ENCODE measurements around the gene OAS2.

Gene OAS2

GRCh38 chr12:113040722-113041171 is 62.4 kb downstream of the OAS2 start:
- no peak for DNase-seq (ENCODE audit: low spot score)
- in situ Hi-C loops (cut with MboI; ENCODE audit: low sequenced_read_pairs, unreplicated experiment) = loop anchor here (10.0 kb wide), 1 partner anchor 114 kb away; no protein-coding TSS in a partner anchor
- TF ChIP-seq CTCF (IDR thresholded peaks at IDR 0.05; ENCODE audit: borderline replicate concordance, control extremely low read depth, extremely low read depth, insufficient read depth, missing control alignments) = no peak

GRCh38 chr12:113041560-113041959 is 63.2 kb downstream of the OAS2 start:
- no peak for TF ChIP-seq CTCF (IDR thresholded peaks at IDR 0.05; ENCODE audit: borderline replicate concordance, control extremely low read depth, extremely low read depth, insufficient read depth, missing control alignments)
- in situ Hi-C loops (cut with MboI; ENCODE audit: low sequenced_read_pairs, unreplicated experiment) = loop anchor here (10.0 kb wide), 1 partner anchor 113 kb away; no protein-coding TSS in a partner anchor
- no peak for DNase-seq (ENCODE audit: low spot score)

- no peak for TF ChIP-seq CTCF (IDR thresholded peaks at IDR 0.05; ENCODE audit: borderline replicate concordance, control extremely low read depth, extremely low read depth, insufficient read depth, missing control alignments)
- in situ Hi-C loops (cut with MboI; ENCODE audit: low sequenced_read_pairs, unreplicated experiment) = loop anchor here (10.0 kb wide), 1 partner anchor 112 kb away; no protein-coding TSS in a partner anchor
- DNase-seq (ENCODE audit: low spot score) = no peak
These were observed 64.9 kb downstream of the OAS2 start for GRCh38 chr12:113043240-113043639.

GRCh38 chr12:113044516-113044915 is 66.2 kb downstream of the OAS2 start:
- TF ChIP-seq CTCF (IDR thresholded peaks at IDR 0.05; ENCODE audit: borderline replicate concordance, control extremely low read depth, extremely low read depth, insufficient read depth, missing control alignments) = no peak
- no peak for DNase-seq (ENCODE audit: low spot score)
- in situ Hi-C loops (cut with MboI; ENCODE audit: low sequenced_read_pairs, unreplicated experiment) = loop anchor here (10.0 kb wide), 1 partner anchor 110 kb away; no protein-coding TSS in a partner anchor

GRCh38 chr12:113048716-113049127 is 70.4 kb downstream of the OAS2 start:
- in situ Hi-C loops (cut with MboI; ENCODE audit: low sequenced_read_pairs, unreplicated experiment) = loop anchor here (5.0 to 10.0 kb wide), 2 partner anchors 49 to 106 kb away; no protein-coding TSS in a partner anchor
- TF ChIP-seq CTCF (IDR thresholded peaks at IDR 0.05; ENCODE audit: borderline replicate concordance, control extremely low read depth, extremely low read depth, insufficient read depth, missing control alignments) = peak; percentile 70
- DNase-seq (ENCODE audit: low spot score) = peak; percentile 75

- TF ChIP-seq CTCF (IDR thresholded peaks at IDR 0.05; ENCODE audit: borderline replicate concordance, control extremely low read depth, extremely low read depth, insufficient read depth, missing control alignments) = peak; percentile 52
- in situ Hi-C loops (cut with MboI; ENCODE audit: low sequenced_read_pairs, unreplicated experiment) = loop anchor here (5.0 to 10.0 kb wide), 3 partner anchors 47 to 125 kb away; no protein-coding TSS in a partner anchor
- DNase-seq (ENCODE audit: low spot score) = peak; percentile 48
These were observed 71.8 kb downstream of the OAS2 start for GRCh38 chr12:113049976-113050742.

Measured in GM13976 (cell line).